ENCODE data around the gene PDZRN3. TPM values are rescaled to one million over a fixed set of nuclear protein-coding genes. Genes with fewer than 3 reads are reported as not detected.

PDZRN3 gene
- total and polyA plus RNA-seq, 2 experiments from 2014 or later = 22.3 to 35.6 TPM

GRCh38 chr3:73413619-73414018 lies 211.1 kb downstream of the PDZRN3 start:
- no peak overlapping the region for H3K4me3 ChIP-seq
- H3F3A ChIP-seq (ENCODE audit: insufficient read depth) = peaks cover 23% of the 10 kb centered on the region
- no peak overlapping the region for H3K27ac ChIP-seq
- peaks cover 20% of the 10 kb centered on the region for H3K4me1 ChIP-seq (ENCODE audit: insufficient read depth)
- no peak overlapping the region for H3K9ac ChIP-seq
- H4K20me1 ChIP-seq (ENCODE audit: insufficient read depth) = no peaks in the 10 kb centered on the region
- no peaks in the 10 kb centered on the region for H3K9me3 ChIP-seq (ENCODE audit: low read depth)
- in situ Hi-C loops (cut with MboI) = no loop called here
- no peaks in the 10 kb centered on the region for H3K27me3 ChIP-seq (replicated peaks; ENCODE audit: insufficient read depth)
- DNase-seq = no peak
- no peaks in the 10 kb centered on the region for H3K36me3 ChIP-seq (ENCODE audit: low read depth)
- no peak overlapping the region for H2AFZ ChIP-seq
- 92 to 94% methylated on average over 9 of the region's 9 CpGs for WGBS, 2 experiments (ENCODE audit: low coverage in 1 of 2, low lambda C conversion rate in 2 of 2, missing lambda C conversion rate in 2 of 2)
- no peaks in the 10 kb centered on the region for H3K9me2 ChIP-seq (ENCODE audit: insufficient read depth)
- no peak overlapping the region for H3K4me2 ChIP-seq (ENCODE audit: unreplicated experiment)
- TF ChIP-seq EZH2phosphoT487 (IDR thresholded peaks at IDR 0.05; ENCODE audit: insufficient read depth, low read depth) (no peak), EZH2 (IDR thresholded peaks at IDR 0.05; ENCODE audit: insufficient read depth, poor library complexity, severe bottlenecking) (no peak)
- peaks cover 69% of the 10 kb centered on the region for H3K79me2 ChIP-seq (ENCODE audit: insufficient read depth)

- Histone ChIP-seq H3K9me3 (ENCODE audit: low read depth) (no peaks in the 10 kb centered on the region), H2AFZ (no peak overlapping the region), H3K4me3 (no peak overlapping the region), H3K36me3 (ENCODE audit: low read depth) (no peaks in the 10 kb centered on the region), H3K4me2 (ENCODE audit: unreplicated experiment) (no peak overlapping the region), H3K9ac (no peak overlapping the region), H3K27me3 (replicated peaks; ENCODE audit: insufficient read depth) (no peaks in the 10 kb centered on the region), H3K79me2 (ENCODE audit: insufficient read depth) (peaks cover 70% of the 10 kb centered on the region), H4K20me1 (ENCODE audit: insufficient read depth) (no peaks in the 10 kb centered on the region), H3K9me2 (ENCODE audit: insufficient read depth) (no peaks in the 10 kb centered on the region), H3K27ac (no peak overlapping the region), H3F3A (ENCODE audit: insufficient read depth) (peaks cover 20% of the 10 kb centered on the region), H3K4me1 (ENCODE audit: insufficient read depth) (peaks cover 26% of the 10 kb centered on the region)
- TF ChIP-seq EZH2 (IDR thresholded peaks at IDR 0.05; ENCODE audit: insufficient read depth, poor library complexity, severe bottlenecking) (no peak), EZH2phosphoT487 (IDR thresholded peaks at IDR 0.05; ENCODE audit: insufficient read depth, low read depth) (no peak)
- 96 to 97% methylated on average over 5 of the region's 5 CpGs for WGBS, 2 experiments (ENCODE audit: low coverage in 1 of 2, low lambda C conversion rate in 2 of 2, missing lambda C conversion rate in 2 of 2)
- in situ Hi-C loops (cut with MboI) = no loop called here
- DNase-seq = no peak
Observed at GRCh38 chr3:73411993-73412392, 212.7 kb downstream of the PDZRN3 start.

- H3K4me1 ChIP-seq (ENCODE audit: insufficient read depth) = peaks cover 30% of the 10 kb centered on the region
- TF ChIP-seq EZH2phosphoT487 (IDR thresholded peaks at IDR 0.05; ENCODE audit: insufficient read depth, low read depth) (no peak), EZH2 (IDR thresholded peaks at IDR 0.05; ENCODE audit: insufficient read depth, poor library complexity, severe bottlenecking) (no peak)
- in situ Hi-C loops (cut with MboI) = no loop called here
- H3K9me2 ChIP-seq (ENCODE audit: insufficient read depth) = no peaks in the 10 kb centered on the region
- H3F3A ChIP-seq (ENCODE audit: insufficient read depth) = peaks cover 20% of the 10 kb centered on the region
- H3K9ac ChIP-seq = no peak overlapping the region
- no peaks in the 10 kb centered on the region for H3K27me3 ChIP-seq (replicated peaks; ENCODE audit: insufficient read depth)
- no peak overlapping the region for H3K27ac ChIP-seq
- peaks cover 69% of the 10 kb centered on the region for H3K79me2 ChIP-seq (ENCODE audit: insufficient read depth)
- WGBS, 2 experiments (ENCODE audit: low coverage in 1 of 2, low lambda C conversion rate in 2 of 2, missing lambda C conversion rate in 2 of 2) = 85% methylated on average over 7 of the region's 7 CpGs
- H4K20me1 ChIP-seq (ENCODE audit: insufficient read depth) = no peaks in the 10 kb centered on the region
- H3K4me3 ChIP-seq = no peak overlapping the region
- H2AFZ ChIP-seq = no peak overlapping the region
- no peaks in the 10 kb centered on the region for H3K9me3 ChIP-seq (ENCODE audit: low read depth)
- no peak overlapping the region for H3K4me2 ChIP-seq (ENCODE audit: unreplicated experiment)
- H3K36me3 ChIP-seq (ENCODE audit: low read depth) = no peaks in the 10 kb centered on the region
- DNase-seq = no peak
Observed at GRCh38 chr3:73411545-73411944, 213.2 kb downstream of the PDZRN3 start.

- in situ Hi-C loops (cut with MboI) = no loop called here
- Histone ChIP-seq H3K9ac (peak overlapping the region; percentile 42), H3K9me2 (ENCODE audit: insufficient read depth) (no peaks in the 10 kb centered on the region), H3K27ac (peak overlapping the region; percentile 70), H3K4me2 (ENCODE audit: unreplicated experiment) (peak overlapping the region; percentile 75), H3K9me3 (ENCODE audit: low read depth) (no peaks in the 10 kb centered on the region), H3K36me3 (ENCODE audit: low read depth) (no peaks in the 10 kb centered on the region), H3K79me2 (ENCODE audit: insufficient read depth) (peaks cover 57% of the 10 kb centered on the region), H3K4me1 (ENCODE audit: insufficient read depth) (peaks cover 45% of the 10 kb centered on the region), H3K4me3 (peak overlapping the region; percentile 67), H2AFZ (peak overlapping the region; percentile 62), H3F3A (ENCODE audit: insufficient read depth) (peaks cover 20% of the 10 kb centered on the region), H4K20me1 (ENCODE audit: insufficient read depth) (no peaks in the 10 kb centered on the region), H3K27me3 (replicated peaks; ENCODE audit: insufficient read depth) (no peaks in the 10 kb centered on the region)
- no peak for TF ChIP-seq EZH2phosphoT487 (IDR thresholded peaks at IDR 0.05; ENCODE audit: insufficient read depth, low read depth)
- WGBS, 2 experiments (ENCODE audit: low coverage in 1 of 2, low lambda C conversion rate in 2 of 2, missing lambda C conversion rate in 2 of 2) = 3% methylated on average over 10 of the region's 10 CpGs
- DNase-seq = peak; percentile 93
Observed at GRCh38 chr3:73409138-73409763, 215.5 kb downstream of the PDZRN3 start.
